ENCODE data around the gene UGT1A8. TPM values are rescaled to one million over a fixed set of nuclear protein-coding genes. Genes with fewer than 3 reads are reported as not detected.

UGT1A8 gene
- total RNA-seq, 1 experiment from 2014 or later = not detected

GRCh38 chr2:233817361-233817911 is 200.0 kb downstream of the UGT1A8 start:
- POLR2A ChIA-PET = interaction anchor here (1.1 kb wide), 1 partner anchor 56 kb away, joined by 3 read pairs; no protein-coding TSS in a partner anchor
- intact Hi-C loops (cut with micrococcal nuclease) = no loop called here
- Mint-ChIP-seq H3K36me3 (ENCODE audit: insufficient read depth, unreplicated experiment) (no peaks in the 10 kb centered on the region), H3K4me3 (ENCODE audit: unreplicated experiment) (no peak overlapping the region), H3K9me3 (ENCODE audit: unreplicated experiment) (no peaks in the 10 kb centered on the region), H3K4me1 (ENCODE audit: insufficient read depth, unreplicated experiment) (no peaks in the 10 kb centered on the region), H3K27me3 (ENCODE audit: insufficient read depth, unreplicated experiment) (no peaks in the 10 kb centered on the region), H3K27ac (ENCODE audit: low read depth, unreplicated experiment) (no peak overlapping the region)
- TF ChIP-seq, protein P1, sequence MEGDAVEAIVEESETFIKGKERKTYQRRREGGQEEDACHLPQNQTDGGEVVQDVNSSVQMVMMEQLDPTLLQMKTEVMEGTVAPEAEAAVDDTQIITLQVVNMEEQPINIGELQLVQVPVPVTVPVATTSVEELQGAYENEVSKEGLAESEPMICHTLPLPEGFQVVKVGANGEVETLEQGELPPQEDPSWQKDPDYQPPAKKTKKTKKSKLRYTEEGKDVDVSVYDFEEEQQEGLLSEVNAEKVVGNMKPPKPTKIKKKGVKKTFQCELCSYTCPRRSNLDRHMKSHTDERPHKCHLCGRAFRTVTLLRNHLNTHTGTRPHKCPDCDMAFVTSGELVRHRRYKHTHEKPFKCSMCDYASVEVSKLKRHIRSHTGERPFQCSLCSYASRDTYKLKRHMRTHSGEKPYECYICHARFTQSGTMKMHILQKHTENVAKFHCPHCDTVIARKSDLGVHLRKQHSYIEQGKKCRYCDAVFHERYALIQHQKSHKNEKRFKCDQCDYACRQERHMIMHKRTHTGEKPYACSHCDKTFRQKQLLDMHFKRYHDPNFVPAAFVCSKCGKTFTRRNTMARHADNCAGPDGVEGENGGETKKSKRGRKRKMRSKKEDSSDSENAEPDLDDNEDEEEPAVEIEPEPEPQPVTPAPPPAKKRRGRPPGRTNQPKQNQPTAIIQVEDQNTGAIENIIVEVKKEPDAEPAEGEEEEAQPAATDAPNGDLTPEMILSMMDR (IDR thresholded peaks at IDR 0.05; ENCODE audit: unreplicated experiment) = no peak
- DNase-seq (ENCODE audit: unreplicated experiment) = no peak
- CTCF ChIA-PET = no interaction called here
- BruUV-seq (replicated peaks) = no TSS peak

DNA sequence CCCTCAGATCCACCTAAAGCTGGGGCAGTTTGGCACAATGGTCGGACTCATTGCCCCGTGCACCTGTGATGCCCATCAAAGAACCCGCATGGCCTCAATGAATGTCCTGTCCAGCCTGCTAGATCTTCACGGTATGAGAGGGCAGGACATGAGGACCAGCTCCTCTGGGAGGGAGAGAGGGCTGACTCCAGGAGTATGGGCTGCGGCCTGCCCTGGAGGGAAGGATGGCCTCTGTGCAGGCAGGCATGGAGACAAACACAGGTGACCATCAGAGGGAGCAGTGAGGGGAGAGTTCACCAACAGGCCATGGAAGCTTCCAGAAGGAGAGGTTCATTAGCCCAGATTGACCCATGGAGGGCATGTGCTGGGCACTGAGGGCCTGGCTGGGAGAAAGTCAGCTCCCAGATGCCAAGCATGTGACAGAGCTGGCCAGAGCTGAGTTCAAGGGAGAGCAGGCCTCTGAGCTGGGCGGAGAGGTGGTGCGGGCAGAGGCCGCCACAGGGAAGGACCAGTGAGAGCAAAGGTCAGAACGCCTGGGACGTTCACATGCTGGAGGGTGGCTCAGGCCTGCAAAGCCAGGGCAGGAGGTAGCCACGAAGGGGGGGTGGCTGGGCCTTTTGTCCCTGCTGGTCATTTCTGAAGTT is 200.7 kb downstream of the UGT1A8 start:
- Mint-ChIP-seq H3K36me3 (ENCODE audit: insufficient read depth, unreplicated experiment) (no peaks in the 10 kb centered on the region), H3K27ac (ENCODE audit: low read depth, unreplicated experiment) (no peak overlapping the region), H3K27me3 (ENCODE audit: insufficient read depth, unreplicated experiment) (no peaks in the 10 kb centered on the region), H3K4me1 (ENCODE audit: insufficient read depth, unreplicated experiment) (no peaks in the 10 kb centered on the region), H3K9me3 (ENCODE audit: unreplicated experiment) (no peaks in the 10 kb centered on the region), H3K4me3 (ENCODE audit: unreplicated experiment) (no peak overlapping the region)
- no peak for DNase-seq (ENCODE audit: unreplicated experiment)
- POLR2A ChIA-PET = interaction anchor here (1.1 kb wide), 1 partner anchor 57 kb away, joined by 3 read pairs; no protein-coding TSS in a partner anchor
- no TSS peak for BruUV-seq (replicated peaks)
- intact Hi-C loops (cut with micrococcal nuclease) = no loop called here
- CTCF ChIA-PET = interaction anchor here (0.6 kb wide), 2 partner anchors 679 to 758 kb away, joined by 3 read pairs; partner anchors contain the start of gene ARL4C
- TF ChIP-seq, protein P1 (IDR thresholded peaks at IDR 0.05; ENCODE audit: unreplicated experiment) = no peak

DNA sequence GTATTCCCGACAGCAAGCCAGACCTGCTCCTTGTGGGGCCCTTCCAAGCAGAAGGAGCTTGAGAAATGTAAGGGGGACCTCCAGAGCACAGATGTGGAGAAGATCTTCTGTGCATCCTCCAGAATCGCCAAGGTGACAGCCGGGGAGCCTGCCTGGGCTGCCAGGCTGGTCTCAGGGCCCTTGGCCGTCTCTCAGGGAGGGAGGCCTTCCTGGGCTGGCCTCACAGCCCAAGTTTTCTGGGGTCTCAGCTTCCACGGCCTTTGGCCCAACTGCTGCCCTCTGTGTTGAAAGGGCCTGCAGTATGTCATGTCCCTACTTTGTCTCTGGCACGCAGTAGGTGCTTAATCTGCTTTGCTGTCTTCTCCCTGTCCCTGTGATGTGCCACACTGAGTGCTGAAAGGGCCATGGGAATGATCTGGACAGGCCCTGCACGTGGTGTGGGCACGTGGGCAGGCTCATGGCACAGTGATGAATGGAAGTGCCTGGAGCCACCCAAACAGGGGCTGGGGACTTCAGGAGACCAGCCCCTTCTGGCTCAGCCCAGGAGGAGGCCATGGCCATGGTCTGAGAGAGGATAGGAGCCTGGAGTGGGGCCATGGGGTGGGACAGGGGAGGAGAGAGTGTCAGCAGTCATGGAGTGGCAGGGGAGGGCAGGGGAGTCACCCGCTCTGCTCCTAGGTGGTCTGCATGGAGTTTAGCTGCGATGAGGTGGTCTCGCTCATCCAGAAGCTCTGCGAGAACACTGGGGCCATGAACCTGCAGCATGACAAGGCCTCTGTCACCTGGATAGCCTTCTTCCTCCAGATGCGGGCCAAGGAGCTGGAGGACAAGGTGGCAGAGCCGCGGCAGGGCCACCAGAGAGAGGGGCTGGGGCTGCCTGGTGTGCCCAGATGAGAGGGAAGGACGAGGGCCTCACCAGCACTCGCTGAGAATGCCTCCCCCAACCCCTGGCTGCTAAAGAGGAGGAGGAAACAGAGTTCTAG is 201.5 kb downstream of the UGT1A8 start:
- intact Hi-C loops (cut with micrococcal nuclease) = no loop called here
- ChIA-PET POLR2A (interaction anchor here (0.6 kb wide), 1 partner anchor 494 kb away, joined by 4 read pairs; no protein-coding TSS in a partner anchor), CTCF (interaction anchor here (0.6 kb wide), 2 partner anchors 678 to 757 kb away, joined by 3 read pairs; partner anchors contain the start of gene ARL4C)
- no peaks in the 10 kb centered on the region for H3K27me3 Mint-ChIP-seq (ENCODE audit: insufficient read depth, unreplicated experiment)
- no peaks in the 10 kb centered on the region for H3K9me3 Mint-ChIP-seq (ENCODE audit: unreplicated experiment)
- DNase-seq (ENCODE audit: unreplicated experiment) = no peak
- H3K4me1 Mint-ChIP-seq (ENCODE audit: insufficient read depth, unreplicated experiment) = no peaks in the 10 kb centered on the region
- H3K4me3 Mint-ChIP-seq (ENCODE audit: unreplicated experiment) = no peak overlapping the region
- H3K27ac Mint-ChIP-seq (ENCODE audit: low read depth, unreplicated experiment) = no peak overlapping the region
- no TSS peak for BruUV-seq (replicated peaks)
- H3K36me3 Mint-ChIP-seq (ENCODE audit: insufficient read depth, unreplicated experiment) = no peaks in the 10 kb centered on the region
- TF ChIP-seq, protein P1 (IDR thresholded peaks at IDR 0.05; ENCODE audit: unreplicated experiment) = no peak
